A673 (cell line): Measurements from ENCODE around the gene AUNIP.

ENCODE experiments used
- EZH2 ChIP-seq: fragments of 200-600 bp; sonication (generic); IDR thresholded peaks from 2 replicates; pipeline ENCODE4 v1.6.1; 2017; ENCODE audit warnings: borderline replicate concordance, low read depth, mild to moderate bottlenecking, mixed read lengths, antibody characterized with exemption, low read length; ENCODE audit not compliant: poor library complexity, severe bottlenecking
- TF ChIP-seq, protein P1 (sequence below): fragments of 300-800, 200-600 bp; sonication (generic); conservative IDR thresholded peaks from 2 replicates; pipeline ENCODE4 v1.5.1; 2017; ENCODE audit warnings: low read depth, mild to moderate bottlenecking, antibody characterized with exemption, low read length, moderate library complexity, mixed read lengths

DNA sequence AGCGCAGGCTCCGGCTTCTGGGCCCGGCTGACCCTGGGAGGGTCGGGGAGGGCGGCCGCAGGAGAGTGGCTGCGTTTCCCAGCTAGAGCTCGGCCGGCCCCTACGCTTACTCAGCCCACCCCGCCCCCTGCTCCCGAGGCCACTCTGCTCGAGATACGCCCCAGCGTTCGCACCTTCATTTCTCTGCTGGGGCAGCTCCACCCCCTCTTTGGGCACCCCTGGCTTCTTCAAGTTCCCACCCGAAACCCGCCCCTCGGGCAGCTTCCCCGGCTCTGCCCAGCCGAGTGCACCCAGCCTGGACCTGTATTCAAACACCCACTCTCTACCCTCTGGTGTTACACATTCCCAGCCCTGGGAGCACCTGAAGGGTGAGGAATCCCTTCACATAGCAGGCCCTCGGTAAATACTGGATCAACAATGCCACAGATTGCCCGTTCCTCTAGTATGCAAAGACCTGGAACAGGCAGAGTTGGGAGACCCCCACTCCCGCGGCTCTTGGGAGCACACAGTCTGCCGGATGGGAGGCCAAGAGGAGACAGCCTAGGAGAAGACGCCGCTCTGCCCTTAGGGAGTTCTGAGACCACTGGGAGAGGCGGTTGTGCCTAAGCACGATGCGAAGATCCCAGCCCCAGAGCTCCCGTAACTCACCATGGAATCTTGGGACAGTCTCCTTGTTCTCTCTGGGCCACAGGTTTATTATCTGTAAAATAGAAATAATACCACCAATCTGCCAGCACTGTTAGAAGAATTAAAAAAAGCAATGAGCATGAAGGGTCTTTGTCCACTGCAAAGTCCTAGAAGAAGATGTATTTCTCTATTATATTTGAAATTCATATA, 16.8 kb upstream of the AUNIP start:
- TF ChIP-seq EZH2: no peak
- TF ChIP-seq, protein P1, sequence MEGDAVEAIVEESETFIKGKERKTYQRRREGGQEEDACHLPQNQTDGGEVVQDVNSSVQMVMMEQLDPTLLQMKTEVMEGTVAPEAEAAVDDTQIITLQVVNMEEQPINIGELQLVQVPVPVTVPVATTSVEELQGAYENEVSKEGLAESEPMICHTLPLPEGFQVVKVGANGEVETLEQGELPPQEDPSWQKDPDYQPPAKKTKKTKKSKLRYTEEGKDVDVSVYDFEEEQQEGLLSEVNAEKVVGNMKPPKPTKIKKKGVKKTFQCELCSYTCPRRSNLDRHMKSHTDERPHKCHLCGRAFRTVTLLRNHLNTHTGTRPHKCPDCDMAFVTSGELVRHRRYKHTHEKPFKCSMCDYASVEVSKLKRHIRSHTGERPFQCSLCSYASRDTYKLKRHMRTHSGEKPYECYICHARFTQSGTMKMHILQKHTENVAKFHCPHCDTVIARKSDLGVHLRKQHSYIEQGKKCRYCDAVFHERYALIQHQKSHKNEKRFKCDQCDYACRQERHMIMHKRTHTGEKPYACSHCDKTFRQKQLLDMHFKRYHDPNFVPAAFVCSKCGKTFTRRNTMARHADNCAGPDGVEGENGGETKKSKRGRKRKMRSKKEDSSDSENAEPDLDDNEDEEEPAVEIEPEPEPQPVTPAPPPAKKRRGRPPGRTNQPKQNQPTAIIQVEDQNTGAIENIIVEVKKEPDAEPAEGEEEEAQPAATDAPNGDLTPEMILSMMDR: no peak
